OCI-LY3 (cell line): Measurements from ENCODE around the gene FBXL14.
"Not testable (repeated sequence)": the region's sequence is repeated elsewhere in the genome, so short reads cannot be mapped to it uniquely, and the experiment has no call there.

Experiments
- H2AFZ ChIP-seq: fragments of 200-600, 300-600 bp; shearing (Covaris generic); 2 replicates; pipeline ENCODE4 v1.6.0; 2014; ENCODE audit warnings: antibody characterized with exemption, low read depth, low read length
- H3K27ac ChIP-seq: fragments of 200-600, 300-600 bp; sonication (generic); 2 replicates; pipeline ENCODE4 v1.5.1; 2014; ENCODE audit warnings: mild to moderate bottlenecking, low read length, moderate library complexity, mixed read lengths
- H3K27me3 ChIP-seq: fragments of 200-600, 300-600 bp; sonication (generic); 2 replicates; pipeline ENCODE4 v1.6.1; 2014; ENCODE audit warnings: low read depth, low read length, mixed read lengths
- H3K36me3 ChIP-seq: fragments of 200-600, 300-600 bp; sonication (generic); replicated peaks from 2 replicates; pipeline ENCODE3; 2014; ENCODE audit warnings: low read depth, low read length, mixed read lengths
- H3K4me1 ChIP-seq: fragments of 300-600, 200-600 bp; sonication (generic); 2 replicates; pipeline ENCODE4 v1.6.1; 2014; ENCODE audit warnings: low read length, mixed read lengths
- H3K4me2 ChIP-seq: fragments of 200-600, 300-600 bp; sonication (generic); 2 replicates; pipeline ENCODE4 v1.6.1; 2014; ENCODE audit warnings: low read length, mixed read lengths
- H3K4me3 ChIP-seq: fragments of 300-600, 200-600 bp; sonication (generic); 2 replicates; pipeline ENCODE4 v1.5.1; 2014; ENCODE audit warnings: antibody characterized with exemption, mild to moderate bottlenecking, low read length, moderate library complexity
- H3K79me2 ChIP-seq: fragments of 300-600, 200-600 bp; shearing (Covaris generic); 2 replicates; pipeline ENCODE4 v1.6.1; 2014; ENCODE audit warnings: mild to moderate bottlenecking, low read length, mixed read lengths
- H3K9ac ChIP-seq: fragments of 300-600, 200-600 bp; shearing (Covaris generic); 2 replicates; pipeline ENCODE4 v1.6.0; 2014; ENCODE audit warnings: mild to moderate bottlenecking, low read length, moderate library complexity
- H3K9me3 ChIP-seq: fragments of 200-600, 300-600 bp; shearing (Covaris generic); 2 replicates; pipeline ENCODE4 v1.6.1; 2014; ENCODE audit warnings: low read length, mixed read lengths; ENCODE audit not compliant: insufficient read depth
- H4K20me1 ChIP-seq: fragments of 200-600, 300-600 bp; sonication (generic); 2 replicates; pipeline ENCODE4 v1.6.1; 2016; ENCODE audit warnings: low read length, mixed read lengths; ENCODE audit not compliant: insufficient read depth
- CTCF ChIP-seq: fragments of 200-600, 300-600 bp; sonication (generic); IDR thresholded peaks from 2 replicates; pipeline ENCODE4 v1.5.1; 2014; ENCODE audit warnings: antibody characterized with exemption, low read length, low read depth
- EZH2phosphoT487 ChIP-seq: fragments of 200-600 bp; shearing (Covaris generic); IDR thresholded peaks from 2 replicates; pipeline ENCODE4 v1.6.1; 2018; ENCODE audit warnings: antibody characterized with exemption, mixed run types, low read depth

The FBXL14 gene

GRCh38 chr12:1603269-1603993 lies 9.1 kb upstream of the FBXL14 start:
- Histone ChIP-seq H2AFZ (no peak overlapping the region), H3K36me3 (no peaks in the 10 kb centered on the region), H4K20me1 (peaks cover 3% of the 10 kb centered on the region; the same call in 1 of the 2 replicates), H3K4me2 (no peak overlapping the region), H3K27ac (no peak overlapping the region), H3K79me2 (no peaks in the 10 kb centered on the region), H3K4me1 (peaks cover 41% of the 10 kb centered on the region), H3K27me3 (0 out of 2 replicates have a peak, but pooled peaks cover 1% of the 10 kb centered on the region), H3K9ac (no peak overlapping the region), H3K9me3 (no peaks in the 10 kb centered on the region), H3K4me3 (no peak overlapping the region)
- no peak for TF ChIP-seq CTCF

GRCh38 chr12:1602706-1603105 lies 8.3 kb upstream of the FBXL14 start:
- not testable (repeated sequence) for H3K9ac ChIP-seq, H3K27ac ChIP-seq, H3K27me3 ChIP-seq, H3K36me3 ChIP-seq, H4K20me1 ChIP-seq, H3K79me2 ChIP-seq, H3K4me3 ChIP-seq, H2AFZ ChIP-seq, H3K9me3 ChIP-seq
- peaks cover 38% of the 10 kb centered on the region for H3K4me1 ChIP-seq
- peak overlapping the region; percentile 98 for H3K4me2 ChIP-seq

DNA sequence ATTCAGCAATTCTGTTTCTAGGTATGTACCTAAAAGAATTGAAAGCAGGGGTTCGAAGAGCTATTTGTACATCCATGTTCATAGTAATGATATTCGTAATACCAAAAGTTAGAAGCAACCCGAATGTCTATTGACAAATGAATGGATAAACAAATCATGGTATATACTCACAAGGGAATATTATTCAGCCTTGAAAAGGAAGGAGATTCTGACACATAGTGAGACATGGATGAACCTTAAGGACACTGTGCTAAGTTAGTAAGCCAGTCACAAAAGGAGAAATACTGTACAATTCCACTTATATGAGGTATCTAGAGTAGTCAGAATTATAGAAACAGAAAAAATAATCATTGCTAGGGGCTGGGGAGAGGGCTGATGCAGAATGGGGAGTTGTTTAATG lies 4.4 kb upstream of the FBXL14 start:
- H3K9ac ChIP-seq = no peak overlapping the region
- H3K27ac ChIP-seq = no peak overlapping the region
- peaks cover 28% of the 10 kb centered on the region for H3K4me1 ChIP-seq
- no peaks in the 10 kb centered on the region for H3K9me3 ChIP-seq
- no peak overlapping the region for H3K4me2 ChIP-seq
- no peaks in the 10 kb centered on the region for H3K36me3 ChIP-seq
- no peaks in the 10 kb centered on the region for H3K27me3 ChIP-seq
- H3K79me2 ChIP-seq = no peaks in the 10 kb centered on the region
- no peaks in the 10 kb centered on the region for H4K20me1 ChIP-seq
- no peak overlapping the region for H3K4me3 ChIP-seq
- no peak overlapping the region for H2AFZ ChIP-seq
- no peak for TF ChIP-seq CTCF
- TF ChIP-seq EZH2phosphoT487 = no peak

DNA sequence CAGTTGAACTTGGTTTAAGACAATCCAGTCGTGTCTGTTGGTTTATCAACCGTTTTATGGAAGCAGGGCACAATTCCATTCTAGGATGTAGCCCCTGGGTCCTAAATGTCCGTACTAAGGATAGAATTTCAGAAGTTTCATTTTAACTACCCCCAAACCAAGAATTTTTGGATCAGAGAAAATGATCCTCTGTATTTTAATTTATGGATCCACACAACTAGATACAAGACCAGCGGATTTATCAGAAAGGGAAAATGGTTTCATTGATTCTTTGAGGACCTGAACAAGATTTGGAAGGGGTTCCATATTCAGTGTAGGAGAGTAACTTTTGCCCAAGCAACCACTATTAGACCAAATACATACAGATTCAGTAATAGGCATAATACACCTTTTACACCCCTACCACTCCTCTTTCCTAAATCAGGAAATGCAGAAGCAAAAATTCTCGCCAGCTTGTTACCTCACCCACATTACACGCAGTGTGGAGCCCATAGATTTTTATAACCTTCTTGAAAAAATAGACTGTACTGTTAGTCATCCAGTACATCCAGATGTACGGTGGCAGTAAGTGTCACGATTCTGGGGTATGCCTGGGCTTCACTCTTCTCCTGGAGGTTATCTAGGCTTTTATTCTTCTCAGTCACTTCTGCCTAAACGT lies 1.4 kb upstream of the FBXL14 start:
- Histone ChIP-seq H2AFZ (no peak overlapping the region), H3K79me2 (peaks cover 13% of the 10 kb centered on the region), H3K4me2 (peak overlapping the region; percentile 81), H3K4me3 (peak overlapping the region; percentile 85; the same call in 1 of the 2 replicates), H3K27me3 (no peaks in the 10 kb centered on the region), H4K20me1 (peaks cover 16% of the 10 kb centered on the region; the same call in 1 of the 2 replicates), H3K9ac (no peak overlapping the region), H3K36me3 (no peaks in the 10 kb centered on the region), H3K9me3 (no peaks in the 10 kb centered on the region), H3K4me1 (peaks cover 24% of the 10 kb centered on the region), H3K27ac (no peak overlapping the region)
- no peak for TF ChIP-seq CTCF
- no peak for TF ChIP-seq EZH2phosphoT487
